ENCODE measurements around the gene KLHL10.

The KLHL10 gene
- 0 to 0.10 (median 0) reads per million in 4 experiments for total RNA-seq

DNA sequence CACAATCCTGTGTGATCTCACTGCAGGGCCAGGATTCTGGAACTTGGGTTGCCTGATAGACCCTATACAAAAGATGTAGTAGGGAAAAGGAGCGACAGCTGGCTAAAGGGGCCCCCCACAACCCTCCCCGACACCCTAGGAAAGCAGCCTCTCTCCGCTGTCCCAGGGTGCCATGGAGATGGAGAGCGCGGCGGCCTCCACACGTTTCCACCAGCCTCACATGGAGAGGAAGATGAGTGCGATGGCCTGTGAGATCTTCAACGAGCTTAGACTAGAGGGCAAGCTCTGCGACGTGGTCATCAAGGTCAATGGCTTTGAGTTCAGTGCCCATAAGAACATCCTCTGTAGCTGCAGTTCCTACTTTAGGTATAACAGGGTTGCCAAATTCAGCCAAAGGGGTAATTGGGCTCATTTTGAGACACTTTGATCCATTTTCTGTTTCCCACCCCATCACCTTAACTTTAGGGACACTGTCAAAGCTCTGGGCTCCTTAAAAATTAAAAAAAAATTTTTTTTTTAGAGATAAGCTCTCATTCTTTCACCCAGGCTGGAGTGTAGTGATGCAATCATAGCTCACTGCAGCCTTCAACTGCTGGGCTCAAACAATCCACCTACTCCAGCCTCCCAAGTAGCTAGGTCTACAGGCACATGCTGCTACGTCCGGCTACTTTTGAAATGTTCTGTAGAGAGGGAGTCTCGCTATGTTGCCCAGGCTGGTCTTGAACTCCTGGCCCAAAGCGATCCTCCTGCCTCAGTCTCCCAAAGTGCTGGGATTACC, at the start of gene KLHL10:
Gene KLHL10 (plus strand): TSS at position 65 of the 778 bp plus-strand sequence. CDS start 108 bp downstream, at position 173.
- DNase-seq, result no peak

DNA sequence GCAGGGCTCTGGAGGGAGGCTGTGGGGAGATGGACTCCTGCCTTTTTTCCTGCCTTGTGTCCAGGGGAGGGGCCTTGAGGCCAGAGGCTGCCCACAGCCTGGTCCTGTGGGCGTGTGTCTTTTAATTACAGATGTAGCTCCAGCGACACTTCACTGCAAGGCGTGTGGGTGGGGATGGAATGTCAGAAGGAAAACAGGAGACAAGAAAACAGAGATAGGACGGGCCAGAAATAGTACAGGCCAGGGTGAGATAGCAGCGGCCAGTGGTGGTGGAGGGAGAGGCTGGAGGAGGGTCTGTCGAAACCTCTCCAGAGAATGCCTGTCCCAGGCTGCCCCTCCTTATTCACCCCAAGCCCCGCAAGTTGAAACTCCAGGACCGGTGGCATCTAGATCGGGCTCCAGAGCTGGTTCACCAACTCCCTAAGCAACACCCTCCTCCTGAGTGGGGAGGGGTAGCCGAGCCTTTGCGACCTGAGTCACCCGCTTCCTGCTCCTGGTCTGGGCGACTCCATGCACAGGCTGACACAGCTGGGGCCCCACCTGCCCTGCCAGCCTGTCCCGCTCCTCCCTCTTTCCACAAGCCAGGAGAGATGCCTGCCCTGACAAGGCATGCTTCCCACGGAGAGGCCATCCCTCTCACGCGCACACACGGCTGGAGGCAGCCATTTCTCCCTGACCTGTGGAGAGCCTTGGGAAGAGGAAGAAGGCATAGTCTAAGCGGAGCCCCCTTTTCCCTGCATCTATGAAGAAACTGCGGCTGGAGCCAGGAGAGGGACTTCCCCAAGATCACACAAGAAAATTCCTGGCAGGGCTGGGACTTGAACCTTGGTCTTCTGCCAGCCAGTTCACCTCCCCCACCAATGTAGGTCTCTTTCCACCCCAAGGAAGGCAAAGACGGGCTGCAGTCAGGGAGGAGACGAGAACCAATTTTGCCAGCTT, 44.5 kb upstream of the KLHL10 start:
- DNase-seq, result no peak

DNA sequence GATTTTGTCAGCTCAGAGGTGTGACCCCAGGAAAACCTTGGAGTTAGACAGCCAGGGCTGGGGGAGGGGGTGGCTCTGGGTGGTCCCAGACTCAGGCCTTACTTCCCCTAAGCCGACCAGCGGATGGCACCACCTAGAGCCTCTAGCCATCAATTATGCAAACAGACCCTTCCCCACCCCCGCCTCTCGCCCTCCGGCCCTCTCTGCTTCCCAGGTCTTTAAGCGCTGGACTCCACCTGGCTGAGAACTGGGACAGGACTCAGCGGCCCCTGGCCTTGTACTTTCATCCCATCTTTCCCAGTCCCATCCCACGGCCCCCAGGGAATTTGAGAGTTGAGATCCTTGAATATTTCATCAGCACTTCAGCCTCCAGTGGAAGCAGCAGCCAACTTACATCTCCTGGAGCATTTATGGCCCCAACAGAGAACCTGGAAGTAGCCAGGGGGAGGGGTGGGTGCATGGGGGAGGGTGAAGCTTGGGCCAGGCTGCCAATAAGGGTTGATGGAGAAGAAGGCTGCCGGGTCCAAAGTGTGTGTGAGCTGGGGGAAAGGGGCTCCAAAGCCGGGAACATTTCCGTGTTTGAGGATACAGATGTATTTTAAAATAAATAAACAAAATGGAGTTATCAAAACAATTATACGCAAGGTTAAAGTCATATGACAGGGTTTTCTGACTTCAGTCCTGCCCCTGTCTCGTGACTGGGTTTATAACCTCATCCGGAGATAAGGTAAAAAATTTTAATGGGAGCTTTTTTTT, 43.7 kb upstream of the KLHL10 start:
- DNase-seq, result no peak

DNA sequence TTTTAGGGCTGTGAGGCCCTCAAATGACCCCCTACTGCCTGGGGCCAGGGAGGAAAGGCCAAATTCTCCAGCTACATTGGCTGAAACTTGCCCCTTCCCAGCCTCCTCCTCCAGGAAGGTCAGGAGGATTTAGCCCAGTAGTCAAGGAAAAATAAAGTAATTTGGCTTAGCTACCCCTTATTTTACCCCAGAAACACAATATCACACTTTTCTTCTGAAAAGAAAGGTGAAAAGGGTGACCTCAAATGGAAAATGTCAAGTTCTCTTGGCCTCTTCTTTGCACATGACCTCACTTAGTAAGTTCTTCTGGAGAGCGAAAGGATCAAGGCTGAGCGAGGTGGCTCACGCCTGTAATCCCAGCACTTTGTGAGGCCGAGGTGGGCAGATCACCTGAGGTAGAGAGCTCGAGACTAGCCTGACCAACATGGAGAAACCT, 43.1 kb upstream of the KLHL10 start:
- DNase-seq, result no peak

DNA sequence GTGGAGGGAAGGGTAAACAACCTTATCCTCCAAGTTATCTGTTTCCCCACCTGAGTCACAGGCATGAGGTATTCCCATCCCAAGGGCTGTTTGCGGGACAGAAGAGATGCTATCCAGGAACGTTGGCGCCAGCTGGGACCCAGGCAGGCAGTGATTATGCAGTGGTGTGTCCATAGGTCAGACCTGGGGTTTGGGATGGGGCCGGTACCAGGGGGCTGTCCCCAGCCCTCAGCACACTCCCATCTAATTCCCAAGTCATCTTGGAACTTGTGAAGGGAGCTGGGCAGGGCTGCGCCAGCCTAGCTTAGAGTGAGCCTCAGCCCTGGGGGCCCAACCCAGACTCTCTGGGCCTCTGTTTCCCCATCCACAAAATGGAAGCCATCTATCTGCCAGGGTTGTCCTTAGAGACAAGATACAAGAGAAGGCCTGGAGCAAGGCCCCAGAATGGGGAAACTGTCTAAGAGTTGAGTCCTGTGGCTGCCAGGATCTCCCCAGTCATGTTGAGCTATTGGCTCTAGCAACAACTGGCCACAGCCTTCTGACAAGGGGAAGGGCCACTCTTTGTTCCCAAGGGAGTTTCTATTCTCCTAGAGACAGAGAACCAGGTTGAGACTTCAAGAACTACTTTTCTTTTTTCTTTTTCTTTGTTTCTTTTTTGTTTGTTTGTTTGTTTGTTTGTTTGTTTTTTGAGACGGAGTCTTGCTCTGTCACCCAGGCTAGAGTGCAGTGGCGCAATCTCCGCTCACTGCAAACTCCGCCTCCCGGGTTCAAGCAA, 41.3 kb upstream of the KLHL10 start:
- DNase-seq, result no peak

DNA sequence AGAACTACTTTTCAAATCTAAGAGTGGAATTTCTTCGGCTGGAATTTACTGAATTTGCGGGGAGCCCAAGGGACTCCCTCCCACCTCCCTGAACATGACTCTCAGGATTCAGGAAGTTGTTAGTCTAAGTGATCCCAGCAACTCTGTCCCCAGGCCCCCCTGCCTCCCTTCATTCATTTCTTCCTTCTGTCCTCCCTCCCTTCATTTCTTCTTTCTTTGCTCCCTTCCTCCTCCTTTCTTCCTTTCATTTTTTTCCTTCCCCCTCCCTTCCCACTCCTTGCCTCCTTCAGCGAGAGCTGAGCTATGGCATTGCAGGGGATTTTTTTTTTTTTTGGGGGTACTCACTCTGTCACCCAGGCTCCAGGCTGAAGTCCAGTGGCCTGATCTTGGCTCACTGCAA, 40.2 kb upstream of the KLHL10 start:
- DNase-seq, result no peak

DNA sequence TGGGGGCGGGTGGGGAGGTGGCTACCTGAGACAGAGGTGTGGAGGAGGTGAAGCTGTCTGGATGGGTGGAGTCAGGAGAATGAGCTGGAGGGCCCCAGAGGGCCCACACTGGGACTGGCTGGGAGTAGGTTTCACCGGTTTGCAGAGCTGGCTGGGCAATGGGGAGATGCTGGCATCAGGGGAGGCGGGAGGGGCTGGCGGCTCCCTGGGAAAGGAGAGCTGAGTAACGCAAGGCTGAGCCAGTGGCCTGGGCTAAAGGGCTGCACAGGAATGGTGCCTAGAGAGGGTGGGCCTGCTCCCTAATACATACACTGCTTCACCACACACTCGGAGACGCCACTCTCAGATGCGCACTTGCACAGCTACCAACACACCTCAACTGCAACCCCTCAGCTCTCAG, 38.3 kb upstream of the KLHL10 start:
- no peak for DNase-seq

DNA sequence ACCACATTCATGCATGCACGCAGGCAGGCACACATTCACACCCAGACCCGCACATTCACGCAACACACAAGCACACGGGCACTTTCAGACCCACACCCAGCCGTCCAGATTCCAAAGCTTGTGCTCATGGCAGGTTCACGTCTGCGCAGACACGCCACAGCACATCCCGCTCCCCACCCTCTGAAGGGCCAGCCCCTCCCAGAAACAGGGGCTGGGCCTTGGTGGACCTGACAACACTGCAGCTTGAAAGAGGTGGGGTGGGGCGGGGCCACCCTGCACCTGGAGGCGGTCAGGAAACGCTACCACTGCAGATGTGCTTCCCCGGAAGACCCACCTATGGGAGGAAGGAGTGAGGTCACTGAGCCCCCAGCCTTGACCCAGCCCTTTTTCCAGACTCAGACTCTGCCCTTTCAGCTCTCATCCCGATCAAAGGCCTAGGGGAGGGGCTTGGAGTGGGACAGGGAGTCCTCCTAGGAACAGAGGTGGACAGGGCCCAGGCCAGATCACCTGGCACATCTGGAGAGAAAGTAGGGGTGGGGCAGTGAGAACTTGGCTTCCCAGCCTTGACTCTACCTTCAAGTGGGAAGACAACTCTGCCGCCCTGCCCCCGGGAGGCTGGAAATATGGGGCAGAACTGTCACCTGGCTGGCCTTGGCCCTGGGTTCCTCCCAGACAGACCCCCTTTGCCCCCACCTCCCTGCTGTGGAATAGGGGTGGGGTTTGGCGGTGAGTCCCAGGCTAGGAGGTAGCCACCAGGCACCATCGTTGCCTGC, 36.8 kb upstream of the KLHL10 start:
- no peak for DNase-seq

DNA sequence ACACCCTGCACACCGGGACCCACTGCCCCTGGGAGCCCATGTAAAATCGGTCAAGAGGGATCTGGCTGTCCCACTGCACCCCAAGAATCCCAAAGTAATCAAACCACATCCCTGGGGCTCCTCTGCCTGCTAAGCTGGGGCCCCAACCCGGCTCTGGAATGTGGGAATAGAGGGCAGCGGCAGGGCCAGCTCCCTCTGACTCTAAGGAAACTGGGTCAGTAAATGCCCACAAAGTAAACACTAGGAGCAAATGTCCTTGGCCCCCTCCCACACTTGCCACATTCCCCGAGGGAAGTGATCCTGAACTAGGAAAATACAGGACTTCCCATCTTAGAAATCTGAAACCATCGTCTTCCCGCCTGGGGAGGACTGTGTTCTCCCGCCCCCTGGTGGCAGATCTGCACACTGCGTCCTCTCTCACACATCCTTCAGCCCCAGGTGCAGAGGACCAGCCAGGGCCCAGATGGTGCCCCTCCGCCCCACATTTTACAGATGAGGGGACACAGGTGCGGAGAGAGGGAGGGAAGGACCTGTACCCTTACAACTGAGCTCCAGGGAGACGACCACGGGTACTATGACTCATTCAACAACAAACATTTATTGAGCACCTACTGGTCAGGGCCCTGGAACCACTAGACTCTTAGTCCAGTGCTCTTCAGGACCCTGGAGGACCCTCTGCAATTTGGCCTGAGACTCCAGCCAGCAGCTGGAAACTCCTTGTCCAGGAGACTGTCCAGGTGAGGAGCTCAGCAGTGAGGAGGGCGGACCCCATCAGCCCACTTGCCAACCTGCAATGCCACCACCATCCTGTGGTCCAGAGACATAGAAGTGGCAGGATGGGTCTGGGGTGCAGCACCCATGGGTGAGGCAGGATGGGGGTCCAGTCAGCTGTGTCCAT, 36.0 kb upstream of the KLHL10 start:
- peak; percentile 62 for DNase-seq

DNA sequence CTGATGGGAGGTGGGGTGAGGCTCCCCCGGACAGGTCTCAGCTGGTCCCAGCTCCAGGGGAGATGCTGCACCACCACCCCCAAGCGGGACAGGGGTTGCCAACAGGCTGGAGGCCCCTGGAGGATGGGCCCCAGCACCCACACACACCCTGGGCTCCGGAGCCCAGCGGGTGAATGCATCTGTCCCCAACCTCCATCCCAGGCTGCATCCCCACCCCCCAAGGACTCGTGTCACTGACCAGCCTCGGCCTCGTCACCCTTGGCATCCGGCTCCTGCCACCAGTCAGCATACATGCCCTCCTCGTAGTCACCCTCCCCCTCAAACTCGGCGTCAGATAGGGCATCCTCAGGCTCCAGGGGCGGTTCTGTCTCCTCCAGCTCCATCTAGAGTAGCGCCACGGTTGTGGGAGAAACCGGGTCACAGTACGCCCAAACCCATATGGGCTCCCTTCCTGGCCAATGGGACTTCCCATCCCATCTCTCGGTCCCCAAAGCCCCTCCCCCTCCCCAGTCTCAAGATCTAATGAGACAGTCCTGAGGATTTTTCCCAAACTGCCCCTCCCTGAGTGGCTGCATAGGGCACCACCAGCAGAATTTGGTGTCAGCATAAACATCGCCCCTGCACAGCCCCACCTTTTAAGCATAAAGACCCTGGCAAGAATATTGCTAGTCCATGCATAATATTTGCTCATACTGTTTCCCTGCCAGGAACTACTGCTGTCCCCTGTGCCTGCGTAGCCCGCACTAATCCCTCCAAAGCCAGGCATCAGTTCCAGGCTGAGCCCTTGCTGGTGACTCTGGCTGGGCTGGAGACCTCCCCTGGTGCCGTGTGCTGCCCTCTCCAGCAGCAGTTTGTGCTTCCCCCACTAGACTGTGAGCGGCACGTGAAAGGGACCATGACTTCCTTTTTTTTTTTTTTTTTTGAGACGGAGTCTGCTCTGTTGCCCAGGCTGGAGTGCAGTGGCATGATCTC, 34.3 kb upstream of the KLHL10 start:
- DNase-seq, result no peak

DNA sequence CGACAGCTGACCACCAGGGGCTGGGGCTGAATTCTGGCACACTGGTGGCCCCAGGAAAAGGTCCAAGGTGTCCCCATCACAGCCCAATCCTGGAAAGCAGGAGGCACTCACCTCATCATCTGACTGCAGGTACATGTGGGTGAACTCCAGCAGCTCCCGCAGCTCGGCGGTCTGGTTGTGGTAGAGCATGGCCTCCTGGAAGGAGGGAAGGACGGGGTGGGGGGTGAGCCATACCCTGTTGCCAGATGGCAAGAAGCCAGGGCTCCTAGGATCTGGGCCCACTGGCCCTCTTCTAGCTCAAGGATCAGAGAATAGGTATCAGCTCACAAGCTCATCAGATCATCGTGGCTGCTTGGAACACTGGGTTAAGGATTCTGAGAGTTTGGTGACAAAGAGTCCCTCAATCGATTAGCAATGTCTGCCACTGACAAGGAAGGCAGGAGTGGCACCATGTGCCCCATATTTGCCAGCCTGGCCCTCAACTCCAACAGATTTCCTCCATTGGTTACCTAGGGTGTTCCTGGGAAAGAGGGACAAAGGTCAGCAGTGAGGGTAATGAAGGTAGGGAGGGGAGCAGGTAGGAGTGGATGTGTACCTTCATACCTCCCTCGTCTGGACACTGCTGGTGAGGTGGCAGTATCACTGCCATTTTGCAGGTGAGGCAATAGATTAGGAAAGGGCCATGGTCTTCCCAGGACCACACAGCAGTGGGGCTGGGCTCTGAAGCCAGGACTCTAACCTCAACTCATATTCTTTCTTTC, 30.8 kb upstream of the KLHL10 start:
- DNase-seq, result no peak

DNA sequence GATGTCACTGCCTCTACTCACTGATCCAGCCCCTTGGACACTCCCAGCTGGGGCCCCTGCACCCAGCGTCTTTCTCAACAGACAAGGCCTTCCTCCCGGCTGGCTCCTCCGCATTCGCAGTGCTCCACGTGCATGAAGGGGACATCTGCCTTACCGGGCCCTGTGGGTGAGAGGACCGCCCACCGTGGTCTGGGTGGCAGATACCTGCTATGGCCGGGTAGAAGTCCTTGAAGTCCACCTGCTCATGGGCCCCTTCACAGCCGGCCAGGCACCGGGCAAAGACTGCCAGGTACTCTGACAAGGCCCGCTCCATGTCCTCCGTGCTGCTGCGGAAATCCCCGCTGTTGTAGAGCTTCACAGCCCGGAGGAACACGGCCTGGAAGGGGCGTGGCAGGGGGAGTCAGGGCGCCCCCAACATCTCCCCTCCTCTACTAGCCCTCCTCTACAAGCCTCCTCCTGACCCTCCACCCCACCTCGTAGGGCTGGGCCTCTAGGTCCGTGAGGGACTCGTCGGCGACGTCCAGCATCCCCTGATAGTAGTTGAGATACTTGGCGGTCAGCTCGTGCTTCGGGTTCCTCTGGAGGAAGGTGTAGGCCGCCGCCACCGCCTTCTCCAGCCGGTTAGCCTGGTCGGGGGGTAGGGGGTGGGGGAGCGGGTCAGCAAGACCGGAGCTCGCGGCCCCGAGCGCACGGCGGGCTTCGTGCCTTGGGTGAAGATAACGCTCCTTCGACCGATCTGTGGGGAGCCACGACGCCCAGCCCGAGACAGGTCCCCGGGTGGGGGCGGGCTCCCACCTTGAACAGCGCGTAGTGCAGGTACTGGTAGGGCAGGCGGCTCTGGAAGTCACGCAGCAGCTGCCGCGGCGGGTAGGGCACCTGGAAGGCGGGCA, 26.7 kb upstream of the KLHL10 start:
- peak; percentile 29 for DNase-seq

DNA sequence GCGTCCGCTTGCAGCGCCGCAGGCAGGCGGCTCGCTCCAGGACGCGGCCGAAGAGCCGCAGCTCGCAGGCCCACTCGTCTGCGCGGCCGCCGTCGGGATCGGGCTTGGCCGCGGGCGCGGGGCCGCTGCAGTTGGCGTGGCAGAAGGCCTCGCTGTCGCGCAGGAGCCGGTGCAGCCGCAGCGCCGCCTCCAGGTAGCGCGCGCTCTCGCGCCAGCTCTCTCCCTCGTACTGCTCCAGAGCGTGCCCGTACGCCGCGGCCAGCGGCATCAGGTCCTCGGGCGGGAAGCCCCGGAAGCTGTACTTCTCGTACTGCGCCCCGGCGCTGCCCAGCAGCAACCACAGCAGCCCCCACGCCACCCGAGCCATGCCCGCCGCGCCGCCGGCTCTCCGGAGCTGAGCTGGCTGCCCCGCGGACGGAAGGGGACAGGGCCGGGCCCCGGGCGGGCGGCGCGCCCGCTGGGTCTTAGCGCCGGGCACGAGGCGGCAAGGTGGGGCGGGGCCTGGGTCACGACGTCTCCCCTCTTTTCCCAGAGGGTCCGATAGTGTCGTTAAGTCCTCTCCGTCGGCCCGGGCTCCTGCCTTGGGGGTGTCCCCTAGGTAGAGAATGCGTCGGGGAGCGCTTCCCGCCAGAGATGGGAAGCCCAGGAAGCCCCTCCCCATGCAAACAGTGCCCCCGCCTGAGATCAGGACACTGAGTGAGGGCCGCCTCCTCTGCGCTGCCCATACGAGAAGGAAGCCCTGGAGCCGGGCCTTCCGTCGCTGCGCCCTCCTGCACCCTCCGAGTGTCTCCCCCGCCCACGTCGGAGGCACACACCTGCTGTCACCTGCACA, 25.9 kb upstream of the KLHL10 start, which contains the start of gene P3H4:
Gene P3H4 (minus strand): TSS at position 401 of the 832 bp plus-strand sequence. CDS start 34 bp downstream, at position 367.
- DNase-seq, result peak; percentile 46

DNA sequence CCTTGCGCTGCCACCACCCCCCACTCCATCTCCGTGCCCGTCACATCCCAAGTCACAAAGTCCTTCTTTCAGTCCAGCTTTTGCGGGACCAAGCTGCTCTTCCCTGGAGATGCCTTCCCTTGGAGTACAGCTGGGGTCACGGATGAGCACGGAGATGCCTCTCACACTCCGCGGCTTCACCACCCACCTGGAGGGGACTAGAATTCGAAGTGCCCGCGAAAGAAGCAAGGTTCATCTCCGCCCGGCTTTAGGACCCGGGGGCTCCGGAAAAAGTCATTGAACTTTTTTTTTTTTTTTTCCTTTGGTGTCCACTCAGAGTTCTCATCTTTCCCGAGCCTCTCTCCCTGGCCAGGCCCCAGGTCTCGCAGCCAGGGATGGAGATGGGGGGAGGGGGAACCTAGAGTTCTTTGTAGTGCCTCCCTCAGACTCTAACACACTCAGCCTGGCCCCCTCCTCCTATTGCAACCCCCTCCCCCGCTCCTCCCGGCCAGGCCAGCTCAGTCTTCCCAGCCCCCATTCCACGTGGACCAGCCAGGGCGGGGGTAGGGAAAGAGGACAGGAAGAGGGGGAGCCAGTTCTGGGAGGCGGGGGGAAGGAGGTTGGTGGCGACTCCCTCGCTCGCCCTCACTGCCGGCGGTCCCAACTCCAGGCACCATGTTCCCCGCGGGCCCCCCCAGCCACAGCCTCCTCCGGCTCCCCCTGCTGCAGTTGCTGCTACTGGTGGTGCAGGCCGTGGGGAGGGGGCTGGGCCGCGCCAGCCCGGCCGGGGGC, 25.1 kb upstream of the KLHL10 start, which contains the start of gene FKBP10:
Gene FKBP10 (plus strand): TSS at position 624 of the 771 bp plus-strand sequence. CDS start 31 bp downstream, at position 655.
- DNase-seq, result no peak

DNA sequence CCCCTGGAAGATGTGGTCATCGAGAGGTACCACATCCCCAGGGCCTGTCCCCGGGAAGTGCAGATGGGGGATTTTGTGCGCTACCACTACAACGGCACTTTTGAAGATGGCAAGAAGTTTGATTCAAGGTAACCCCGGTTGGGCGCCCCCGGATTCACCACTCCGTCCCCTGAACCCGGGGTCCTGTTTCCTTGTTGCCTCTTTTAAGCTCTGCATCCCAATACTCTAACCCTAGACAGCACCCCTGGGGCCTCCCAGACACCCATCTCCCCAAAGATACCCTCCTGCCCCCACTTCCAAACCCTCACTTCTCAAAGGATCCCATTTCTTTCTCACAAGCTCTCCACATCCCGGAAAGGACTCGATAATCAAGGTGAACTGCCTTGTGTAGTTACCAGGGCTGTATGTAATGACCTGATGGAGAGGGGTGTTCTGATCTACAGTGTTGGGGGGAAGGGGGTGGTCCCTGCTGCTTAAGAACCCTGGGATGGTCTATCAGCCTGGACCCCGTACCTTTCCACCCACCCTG, 24.4 kb upstream of the KLHL10 start:
- DNase-seq, result no peak

Measured in effector CD8-positive, alpha-beta T cell (primary cell).